GM12878 (cell line): ENCODE results near the gene ARFGAP3. TPM values are rescaled to one million over a fixed set of nuclear protein-coding genes. Genes with fewer than 3 reads are reported as not detected.

Experiments used
- ATAC-seq: fragments of 200-7000 bp; cut with Tn5 transposase; 3 replicates; pipeline ENCODE4 v1.9.1; 2020; ENCODE audit warnings: mild to moderate bottlenecking, moderate library complexity
- BruUV-seq: library from RNA; stranded (reverse); fragments of 400-500 nt; replicated peaks from 2 replicates; lab custom pipeline; 2021; lab: Mats Ljungman, UMichigan
- CTCF ChIA-PET: fragments of 300-600 bp; sonication (Branson Sonifier 250); formaldehyde crosslinking; extraction: SDS; loops from one replicate; lab custom pipeline; 2021; ENCODE audit warnings: inconsistent platforms; lab: Yijun Ruan, JAX
- POLR2A ChIA-PET: fragments of 350-600 bp; formaldehyde crosslinking; extraction: SDS; loops from one replicate; lab custom pipeline; 2021; ENCODE audit warnings: inconsistent platforms; lab: Charles Lee
- RAD21 ChIA-PET: fragments of 300-600 bp; sonication (Branson Sonifier 250); formaldehyde crosslinking; loops from one replicate; lab custom pipeline; 2023; ENCODE audit warnings: antibody characterized with exemption; ENCODE audit not compliant: unreplicated experiment; lab: Charles Lee
- SMC1A ChIA-PET: fragments of 300-600 bp; sonication (Branson Sonifier 250); formaldehyde crosslinking; loops from one replicate; lab custom pipeline; 2023; ENCODE audit not compliant: unreplicated experiment, uncharacterized antibody; lab: Charles Lee
- DNase-seq: peaks from one replicate; pipeline ENCODE4 v3.0.0-alpha.2; 2011; ENCODE audit warnings: low read depth, low spot score
- FAIRE-seq: peaks from 3 replicates; lab custom pipeline; 2011; peaks lifted over from hg19 to GRCh38; lab: Jason Lieb, UNC
- H2AFZ ChIP-seq: 2 replicates; pipeline ENCODE4 v1.6.0; 2011; ENCODE audit warnings: low read depth, low read length, control low read depth; ENCODE audit not compliant: control insufficient read depth
- H3K27ac ChIP-seq: 2 replicates; pipeline ENCODE4 v1.5.1; 2011; ENCODE audit warnings: control low read depth; ENCODE audit not compliant: control insufficient read depth, insufficient read depth
- H3K27me3 ChIP-seq, 2 experiments: replicated peaks in 1 of 2; 2 replicates each; pipeline versions ENCODE4 v1.6.0 to v1.6.1; 2011; ENCODE audit warnings: low read length in 1 of 2; ENCODE audit not compliant: control insufficient read depth in 2 of 2, insufficient read depth in 2 of 2
- H3K36me3 ChIP-seq, 2 experiments: 2 replicates each; pipeline ENCODE4 v1.5.1; 2011; ENCODE audit warnings: low read length in 1 of 2; ENCODE audit not compliant: control insufficient read depth in 2 of 2, insufficient read depth in 2 of 2
- H3K4me1 ChIP-seq: 2 replicates; pipeline ENCODE4 v1.6.1; 2011; ENCODE audit warnings: mild to moderate bottlenecking, low read length, moderate library complexity, mixed read lengths; ENCODE audit not compliant: control insufficient read depth, insufficient read depth
- H3K4me2 ChIP-seq: 2 replicates; pipeline ENCODE4 v1.6.0; 2011; ENCODE audit warnings: control low read depth; ENCODE audit not compliant: control insufficient read depth, insufficient read depth
- H3K4me3 ChIP-seq: fragments of 200-600 bp; sonication (generic); 2 replicates; pipeline ENCODE4 v1.5.1; 2016
- H3K79me2 ChIP-seq: 2 replicates; pipeline ENCODE4 v1.6.0; 2011; ENCODE audit warnings: low read length; ENCODE audit not compliant: control insufficient read depth, insufficient read depth
- H3K9ac ChIP-seq: 2 replicates; pipeline ENCODE4 v1.8.0; 2011; ENCODE audit warnings: low read length, control low read depth, mixed read lengths; ENCODE audit not compliant: control insufficient read depth, insufficient read depth
- H3K9me3 ChIP-seq: replicated peaks from 3 replicates; pipeline ENCODE4 v1.5.1; 2011; ENCODE audit warnings: mild to moderate bottlenecking, low read length; ENCODE audit not compliant: control insufficient read depth, insufficient read depth
- H4K20me1 ChIP-seq: 2 replicates; pipeline ENCODE4 v1.6.0; 2011; ENCODE audit not compliant: control insufficient read depth, insufficient read depth
- BHLHE40 ChIP-seq, 2 experiments: fragments of 450-650 bp in 1 of 2; IDR thresholded peaks; 2 replicates each; pipeline ENCODE4 v1.6.1; 2011 to 2017; ENCODE audit warnings: low read depth in 2 of 2, borderline replicate concordance in 1 of 2, improper control_type of control experiment in 1 of 2, low read length in 1 of 2, mild to moderate bottlenecking in 1 of 2
- CHD4 ChIP-seq: fragments of 200-600 bp; sonication (generic); IDR thresholded peaks from 2 replicates; pipeline ENCODE4 v1.6.1; 2016; ENCODE audit warnings: mild to moderate bottlenecking
- EP300 ChIP-seq, 2 experiments: fragments of 150-350 bp in 1 of 2; IDR thresholded peaks; 2 replicates each; pipeline ENCODE4 v1.6.1; 2011 to 2012; ENCODE audit warnings: low read depth in 2 of 2, low read length in 2 of 2, borderline replicate concordance in 1 of 2, improper control_type of control experiment in 1 of 2, inconsistent platforms in 1 of 2; ENCODE audit not compliant: control insufficient read depth in 1 of 2
- EZH2 ChIP-seq: IDR thresholded peaks from 2 replicates; pipeline ENCODE4 v1.6.1; 2012; ENCODE audit warnings: low read depth, mild to moderate bottlenecking, control low read depth, inconsistent platforms, low read length, borderline replicate concordance; ENCODE audit not compliant: control insufficient read depth
- FOXK2 ChIP-seq: fragments of 450-650 bp; IDR thresholded peaks from 2 replicates; pipeline ENCODE4 v1.6.1; 2017; ENCODE audit warnings: mild to moderate bottlenecking, moderate library complexity
- JUNB ChIP-seq: IDR thresholded peaks from 2 replicates; pipeline ENCODE4 v1.6.1; 2016; ENCODE audit warnings: antibody characterized with exemption, mild to moderate bottlenecking
- KAT2A ChIP-seq: conservative IDR thresholded peaks from 2 replicates; pipeline ENCODE4 v1.6.1; 2011; ENCODE audit warnings: low read depth, low read length; ENCODE audit not compliant: control insufficient read depth
- RAD21 ChIP-seq: IDR thresholded peaks from 2 replicates; pipeline ENCODE4 v1.6.1; 2011; ENCODE audit warnings: mild to moderate bottlenecking, low read depth, low read length, moderate library complexity; ENCODE audit not compliant: insufficient read depth
- RB1 ChIP-seq: fragments of 450-650 bp; formaldehyde crosslinking; IDR thresholded peaks from 2 replicates; pipeline ENCODE4 v1.6.1; 2017; ENCODE audit warnings: mild to moderate bottlenecking, borderline replicate concordance
- WGBS: methylation state at CpG from one replicate; pipeline ENCODE4 v1.1.6; 2016; ENCODE audit warnings: low lambda C conversion rate; ENCODE audit not compliant: insufficient replicate concordance, insufficient coverage; ENCODE audit errors: missing lambda C conversion rate; 5-methylcytosine and 5-hydroxymethylcytosine counted together
- in situ Hi-C: fragments of 300-500 bp; cut with MboI; formaldehyde crosslinking; loops from 9 replicates; pipeline ENCODE4 v1.14.3; 2018; ENCODE audit warnings: mixed read lengths
- intact Hi-C: fragments of 100-400 bp; cut with micrococcal nuclease; formaldehyde crosslinking; loops from one replicate; pipeline ENCODE4 v1.14.2; 2022; ENCODE audit not compliant: unreplicated experiment
- polyA plus RNA-seq, 11 experiments: library from polyadenylated mRNA; depleted of rRNA in 4 of 11; unstranded in 6 of 11; stranded (reverse) in 5 of 11; fragments of >200 nt; fragmentation: Nextera tagmentation in 4 of 11; fragmentation: Illumina TruSeq in 1 of 11; extraction: Ambion mirVana in 4 of 11; extraction: Trizol in 1 of 11; gene quantifications; 1 replicate in 1 of 11; 2 replicates in 10 of 11; pipeline versions ENCODE4 v1.2.1 to v1.2.3, GENCODE V29; 2011 to 2016; ENCODE audit warnings: inconsistent platforms in 2 of 11, missing spikeins in 2 of 11, low read depth in 1 of 11
- total RNA-seq, 4 experiments: library from RNA; depleted of rRNA in 3 of 4; stranded (reverse); fragments of >200 nt in 3 of 4; fragmentation: Illumina TruSeq in 1 of 4; extraction: Trizol in 1 of 4; gene quantifications; 2 replicates each; pipeline versions ENCODE4 v1.2.1 to v1.2.3, GENCODE V29; 2013 to 2021
- TF ChIP-seq, protein P1 (sequence below): fragments of 450-650 bp; IDR thresholded peaks from 2 replicates; pipeline ENCODE4 v1.6.1; 2016; ENCODE audit warnings: mild to moderate bottlenecking
- TF ChIP-seq, protein P2 (sequence below): fragments of 450-650 bp; IDR thresholded peaks from 2 replicates; pipeline ENCODE4 v1.6.1; 2018; ENCODE audit warnings: mild to moderate bottlenecking, low read depth, moderate library complexity; ENCODE audit not compliant: partially characterized antibody
- TF ChIP-seq, protein P3 (sequence below): fragments of 450-650 bp; conservative IDR thresholded peaks from 2 replicates; pipeline ENCODE4 v1.6.1; 2017; ENCODE audit warnings: mild to moderate bottlenecking, moderate library complexity
- TF ChIP-seq, protein P4 (sequence below): fragments of 450-650 bp; IDR thresholded peaks from 2 replicates; pipeline ENCODE4 v1.6.1; 2017; ENCODE audit warnings: borderline replicate concordance

Gene ARFGAP3
- total and polyA plus RNA-seq, 10 of the 15 experiments (the other 5 are each of a cell fraction or from before 2014, with no cell fraction given), result 29.7 to 50.8 (median 39.5) TPM

DNA sequence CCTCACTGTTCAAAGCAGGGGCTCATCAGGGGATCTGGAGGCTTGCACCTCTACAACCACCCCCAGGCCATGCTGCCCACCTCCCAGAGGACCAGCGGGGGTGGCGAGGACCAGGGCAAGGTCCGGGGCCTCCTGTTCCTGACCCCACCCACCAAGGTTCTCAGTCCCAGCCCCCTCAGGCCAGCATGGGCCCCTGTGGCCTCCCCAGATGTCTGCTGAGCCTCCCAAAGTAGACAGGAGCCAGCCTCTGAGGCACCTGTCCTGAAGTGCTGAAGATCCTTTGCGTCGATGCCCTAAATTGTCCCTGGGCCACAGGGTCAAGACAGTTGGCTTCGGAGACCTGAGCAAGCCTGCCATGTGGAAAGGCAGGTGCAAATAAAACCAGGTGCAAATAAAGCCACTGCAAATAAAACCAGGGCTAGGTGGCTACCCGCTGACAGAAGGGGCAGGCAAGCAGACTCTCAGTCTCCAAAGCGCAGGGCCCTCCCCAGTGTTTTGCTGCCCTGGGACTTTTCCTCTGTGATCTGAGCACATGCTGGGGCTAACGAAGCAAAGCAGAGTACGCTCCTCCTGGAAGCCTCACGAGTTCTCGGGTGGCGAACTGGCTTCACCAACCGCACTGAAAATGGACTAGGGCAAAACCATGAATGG lies 22.4 kb upstream of the ARFGAP3 start:
- no peaks in the 10 kb centered on the region for H4K20me1 ChIP-seq
- no peaks in the 10 kb centered on the region for H3K4me1 ChIP-seq
- intact Hi-C loops, result no loop called here
- H3K4me2 ChIP-seq, result no peak overlapping the region
- no peak overlapping the region for H2AFZ ChIP-seq
- H3K27me3 ChIP-seq, result no peaks in the 10 kb centered on the region
- H3K79me2 ChIP-seq, result no peaks in the 10 kb centered on the region
- H3K9ac ChIP-seq, result no peak overlapping the region
- in situ Hi-C loops, result no loop called here
- SMC1A ChIA-PET, result no interaction called here
- H3K4me3 ChIP-seq, result no peak overlapping the region
- H3K36me3 ChIP-seq, result peaks cover 30 to 55% of the 10 kb centered on the region in 2 experiments
- CTCF ChIA-PET, result no interaction called here
- TF ChIP-seq, protein P1, sequence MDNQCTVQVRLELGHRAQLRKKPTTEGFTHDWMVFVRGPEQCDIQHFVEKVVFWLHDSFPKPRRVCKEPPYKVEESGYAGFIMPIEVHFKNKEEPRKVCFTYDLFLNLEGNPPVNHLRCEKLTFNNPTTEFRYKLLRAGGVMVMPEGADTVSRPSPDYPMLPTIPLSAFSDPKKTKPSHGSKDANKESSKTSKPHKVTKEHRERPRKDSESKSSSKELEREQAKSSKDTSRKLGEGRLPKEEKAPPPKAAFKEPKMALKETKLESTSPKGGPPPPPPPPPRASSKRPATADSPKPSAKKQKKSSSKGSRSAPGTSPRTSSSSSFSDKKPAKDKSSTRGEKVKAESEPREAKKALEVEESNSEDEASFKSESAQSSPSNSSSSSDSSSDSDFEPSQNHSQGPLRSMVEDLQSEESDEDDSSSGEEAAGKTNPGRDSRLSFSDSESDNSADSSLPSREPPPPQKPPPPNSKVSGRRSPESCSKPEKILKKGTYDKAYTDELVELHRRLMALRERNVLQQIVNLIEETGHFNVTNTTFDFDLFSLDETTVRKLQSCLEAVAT, result no peak
- TF ChIP-seq RB1 (no peak), RAD21 (no peak), CHD4 (no peak), BHLHE40 (IDR thresholded peaks at IDR 0.05; ENCODE audit: borderline replicate concordance in 1 of 2, low read depth in 2 of 2, low read length in 1 of 2) (no peak), KAT2A (no peak), EZH2 (no peak), JUNB (no peak), FOXK2 (no peak), EP300 (IDR thresholded peaks at IDR 0.05; ENCODE audit: borderline replicate concordance in 1 of 2, control insufficient read depth in 1 of 2, low read depth in 2 of 2, low read length in 2 of 2) (no peak)
- TF ChIP-seq, protein P2, sequence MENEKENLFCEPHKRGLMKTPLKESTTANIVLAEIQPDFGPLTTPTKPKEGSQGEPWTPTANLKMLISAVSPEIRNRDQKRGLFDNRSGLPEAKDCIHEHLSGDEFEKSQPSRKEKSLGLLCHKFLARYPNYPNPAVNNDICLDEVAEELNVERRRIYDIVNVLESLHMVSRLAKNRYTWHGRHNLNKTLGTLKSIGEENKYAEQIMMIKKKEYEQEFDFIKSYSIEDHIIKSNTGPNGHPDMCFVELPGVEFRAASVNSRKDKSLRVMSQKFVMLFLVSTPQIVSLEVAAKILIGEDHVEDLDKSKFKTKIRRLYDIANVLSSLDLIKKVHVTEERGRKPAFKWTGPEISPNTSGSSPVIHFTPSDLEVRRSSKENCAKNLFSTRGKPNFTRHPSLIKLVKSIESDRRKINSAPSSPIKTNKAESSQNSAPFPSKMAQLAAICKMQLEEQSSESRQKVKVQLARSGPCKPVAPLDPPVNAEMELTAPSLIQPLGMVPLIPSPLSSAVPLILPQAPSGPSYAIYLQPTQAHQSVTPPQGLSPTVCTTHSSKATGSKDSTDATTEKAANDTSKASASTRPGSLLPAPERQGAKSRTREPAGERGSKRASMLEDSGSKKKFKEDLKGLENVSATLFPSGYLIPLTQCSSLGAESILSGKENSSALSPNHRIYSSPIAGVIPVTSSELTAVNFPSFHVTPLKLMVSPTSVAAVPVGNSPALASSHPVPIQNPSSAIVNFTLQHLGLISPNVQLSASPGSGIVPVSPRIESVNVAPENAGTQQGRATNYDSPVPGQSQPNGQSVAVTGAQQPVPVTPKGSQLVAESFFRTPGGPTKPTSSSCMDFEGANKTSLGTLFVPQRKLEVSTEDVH, result no peak
- TF ChIP-seq, protein P3, sequence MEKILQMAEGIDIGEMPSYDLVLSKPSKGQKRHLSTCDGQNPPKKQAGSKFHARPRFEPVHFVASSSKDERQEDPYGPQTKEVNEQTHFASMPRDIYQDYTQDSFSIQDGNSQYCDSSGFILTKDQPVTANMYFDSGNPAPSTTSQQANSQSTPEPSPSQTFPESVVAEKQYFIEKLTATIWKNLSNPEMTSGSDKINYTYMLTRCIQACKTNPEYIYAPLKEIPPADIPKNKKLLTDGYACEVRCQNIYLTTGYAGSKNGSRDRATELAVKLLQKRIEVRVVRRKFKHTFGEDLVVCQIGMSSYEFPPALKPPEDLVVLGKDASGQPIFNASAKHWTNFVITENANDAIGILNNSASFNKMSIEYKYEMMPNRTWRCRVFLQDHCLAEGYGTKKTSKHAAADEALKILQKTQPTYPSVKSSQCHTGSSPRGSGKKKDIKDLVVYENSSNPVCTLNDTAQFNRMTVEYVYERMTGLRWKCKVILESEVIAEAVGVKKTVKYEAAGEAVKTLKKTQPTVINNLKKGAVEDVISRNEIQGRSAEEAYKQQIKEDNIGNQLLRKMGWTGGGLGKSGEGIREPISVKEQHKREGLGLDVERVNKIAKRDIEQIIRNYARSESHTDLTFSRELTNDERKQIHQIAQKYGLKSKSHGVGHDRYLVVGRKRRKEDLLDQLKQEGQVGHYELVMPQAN, result no peak
- TF ChIP-seq, protein P4, sequence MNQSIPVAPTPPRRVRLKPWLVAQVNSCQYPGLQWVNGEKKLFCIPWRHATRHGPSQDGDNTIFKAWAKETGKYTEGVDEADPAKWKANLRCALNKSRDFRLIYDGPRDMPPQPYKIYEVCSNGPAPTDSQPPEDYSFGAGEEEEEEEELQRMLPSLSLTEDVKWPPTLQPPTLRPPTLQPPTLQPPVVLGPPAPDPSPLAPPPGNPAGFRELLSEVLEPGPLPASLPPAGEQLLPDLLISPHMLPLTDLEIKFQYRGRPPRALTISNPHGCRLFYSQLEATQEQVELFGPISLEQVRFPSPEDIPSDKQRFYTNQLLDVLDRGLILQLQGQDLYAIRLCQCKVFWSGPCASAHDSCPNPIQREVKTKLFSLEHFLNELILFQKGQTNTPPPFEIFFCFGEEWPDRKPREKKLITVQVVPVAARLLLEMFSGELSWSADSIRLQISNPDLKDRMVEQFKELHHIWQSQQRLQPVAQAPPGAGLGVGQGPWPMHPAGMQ, result no peak
- TF ChIP-seq, all 136 proteins: peak for 0
- Histone ChIP-seq H3K9me3 (no peaks in the 10 kb centered on the region), H3K27ac (no peak overlapping the region)
- ChIA-PET RAD21 (no interaction called here), POLR2A (no interaction called here)
- FAIRE-seq (no peak), DNase-seq (no peak), ATAC-seq (no peak)
- WGBS, result 92% methylated on average over 14 of the region's 14 CpGs
- BruUV-seq, result no TSS peak
